Fibroblast of peridontal ligament (primary cell): ENCODE results near the gene OR4D11.

Experiments used
- DNase-seq: peaks from one replicate; pipeline ENCODE4 v3.0.0-alpha.2; 2010; ENCODE audit errors: extremely low read depth

OR4D11 gene

GRCh38 chr11:59548309-59548656 lies 44.9 kb downstream of the OR4D11 start:
- DNase-seq: no peak

GRCh38 chr11:59550368-59550841 lies 47.0 kb downstream of the OR4D11 start:
- DNase-seq: peak; percentile 95

GRCh38 chr11:59550842-59551658 lies 47.7 kb downstream of the OR4D11 start:
- peak; percentile 95 for DNase-seq

GRCh38 chr11:59551659-59552521 lies 48.5 kb downstream of the OR4D11 start:
- peak; percentile 93 for DNase-seq

GRCh38 chr11:59552844-59553243 lies 49.5 kb downstream of the OR4D11 start:
- no peak for DNase-seq

- no peak for DNase-seq
Observed at GRCh38 chr11:59553323-59553722, 49.9 kb downstream of the OR4D11 start.
